Subcutaneous abdominal adipose tissue (tissue), 5 donors: ENCODE measurements around the gene TIMM44.

Source experiments
- H3K27ac ChIP-seq: one replicate; pipeline ENCODE4 v1.7.0; 2013; ENCODE audit warnings: low read depth, mild to moderate bottlenecking, inconsistent platforms, low read length, moderate library complexity
- H3K27me3 ChIP-seq, 5 donors: one replicate each; pipeline ENCODE4 v1.7.0; 2013; ENCODE audit warnings: low read length in 5 of 5, inconsistent platforms in 1 of 5; ENCODE audit not compliant: control insufficient read depth in 5 of 5, insufficient read depth in 4 of 5
- H3K36me3 ChIP-seq, 5 donors: one replicate each; pipeline ENCODE4 v1.7.0; 2013; ENCODE audit warnings: low read length in 5 of 5; ENCODE audit not compliant: control insufficient read depth in 5 of 5, insufficient read depth in 5 of 5
- H3K4me1 ChIP-seq, 5 donors: one replicate each; pipeline ENCODE4 v1.7.0; 2013; ENCODE audit warnings: low read length in 5 of 5, mild to moderate bottlenecking in 3 of 5, moderate library complexity in 1 of 5; ENCODE audit not compliant: control insufficient read depth in 5 of 5, insufficient read depth in 5 of 5
- H3K4me3 ChIP-seq, 5 donors: one replicate each; pipeline ENCODE4 v1.7.0; 2013; ENCODE audit warnings: low read length in 5 of 5, low read depth in 1 of 5
- H3K9ac ChIP-seq, 5 donors: one replicate each; pipeline ENCODE4 v1.7.0; 2013; ENCODE audit warnings: low read length in 5 of 5, mild to moderate bottlenecking in 4 of 5, moderate library complexity in 3 of 5
- H3K9me3 ChIP-seq, 5 donors: one replicate each; pipeline ENCODE4 v1.7.0; 2013; ENCODE audit warnings: low read length in 5 of 5; ENCODE audit not compliant: control insufficient read depth in 5 of 5
- donor health status: healthy.
- donor health status: healthy.
- donor health status: healthy.
- donor health status: healthy.
- donor health status: healthy.

Gene TIMM44

GRCh38 chr19:7943444-7944176 lies at the start of gene TIMM44:
Gene TIMM44 (minus strand): TSS chr19:7943666. CDS start chr19:7943651, 15 bp downstream.
- no peaks in the 10 kb centered on the region for H3K9me3 ChIP-seq

GRCh38 chr19:7992575-7992974 lies 49.1 kb upstream of the TIMM44 start:
- Histone ChIP-seq H3K9me3 (no peaks in the 10 kb centered on the region), H3K9ac (no peak overlapping the region), H3K4me3 (no peak overlapping the region), H3K27me3 (no peaks in the 10 kb centered on the region), H3K4me1 (peaks cover 0 to 18% (median 13%) of the 10 kb centered on the region in 5 donors), H3K27ac (no peak overlapping the region), H3K36me3 (peaks cover 5 to 46% (median 39%) of the 10 kb centered on the region in 5 donors)

More at GRCh38 chr19:7943444-7944176, at the start of gene TIMM44:
- Histone ChIP-seq H3K4me3 (peak within 1 kb of the TSS; percentile 74 to 92 (median 85)), H3K4me1 (peaks cover 7 to 27% (median 22%) of the 10 kb centered on the region in 5 donors), H3K36me3 (peaks cover 4 to 21% (median 18%) of the 10 kb centered on the region in 5 donors), H3K27ac (peak within 1 kb of the TSS; percentile 93), H3K27me3 (peaks cover 0 to 3% (median 0%) of the 10 kb centered on the region in 5 donors), H3K9ac (peak within 1 kb of the TSS; percentile 91 to 99 (median 93))

GRCh38 chr19:7989071-7989575 lies 45.7 kb upstream of the TIMM44 start:
- no peak overlapping the region for H3K9ac ChIP-seq
- H3K9me3 ChIP-seq = no peaks in the 10 kb centered on the region
- H3K27ac ChIP-seq = no peak overlapping the region
- H3K36me3 ChIP-seq = peaks cover 5 to 69% (median 59%) of the 10 kb centered on the region in 5 donors
- no peak overlapping the region for H3K4me3 ChIP-seq
- peaks cover 0 to 30% (median 26%) of the 10 kb centered on the region in 5 donors for H3K4me1 ChIP-seq
- H3K27me3 ChIP-seq = no peaks in the 10 kb centered on the region

- Histone ChIP-seq H3K4me3 (no peak overlapping the region), H3K27ac (no peak overlapping the region), H3K9ac (no peak overlapping the region), H3K9me3 (no peaks in the 10 kb centered on the region), H3K36me3 (peaks cover 5 to 78% (median 67%) of the 10 kb centered on the region in 5 donors), H3K4me1 (peaks cover 0 to 25% (median 21%) of the 10 kb centered on the region in 5 donors), H3K27me3 (no peaks in the 10 kb centered on the region)
Observed at GRCh38 chr19:7988307-7988706, 44.8 kb upstream of the TIMM44 start.

- Histone ChIP-seq H3K4me3 (no peak overlapping the region), H3K4me1 (peaks cover 0 to 33% (median 14%) of the 10 kb centered on the region in 5 donors), H3K27ac (no peak overlapping the region), H3K36me3 (peaks cover 5 to 82% (median 77%) of the 10 kb centered on the region in 5 donors), H3K9ac (no peak overlapping the region), H3K27me3 (no peaks in the 10 kb centered on the region), H3K9me3 (no peaks in the 10 kb centered on the region)
Observed at GRCh38 chr19:7987114-7987768, 43.8 kb upstream of the TIMM44 start.

- no peak overlapping the region for H3K9ac ChIP-seq
- no peaks in the 10 kb centered on the region for H3K9me3 ChIP-seq
- H3K4me1 ChIP-seq = peaks cover 0 to 40% (median 18%) of the 10 kb centered on the region in 5 donors
- no peak overlapping the region for H3K4me3 ChIP-seq
- H3K36me3 ChIP-seq = peaks cover 5 to 86% (median 83%) of the 10 kb centered on the region in 5 donors
- no peaks in the 10 kb centered on the region for H3K27me3 ChIP-seq
- H3K27ac ChIP-seq = peak overlapping the region; percentile 23
Observed at GRCh38 chr19:7986321-7987113, 43.1 kb upstream of the TIMM44 start.

- H3K9me3 ChIP-seq = no peaks in the 10 kb centered on the region
- H3K9ac ChIP-seq = no peak overlapping the region
- H3K4me1 ChIP-seq = peaks cover 0 to 40% (median 18%) of the 10 kb centered on the region in 5 donors
- H3K27me3 ChIP-seq = no peaks in the 10 kb centered on the region
- H3K27ac ChIP-seq = no peak overlapping the region
- H3K36me3 ChIP-seq = peaks cover 5 to 83% (median 79%) of the 10 kb centered on the region in 5 donors
- no peak overlapping the region for H3K4me3 ChIP-seq
Observed at GRCh38 chr19:7985481-7985911, 42.0 kb upstream of the TIMM44 start.

GRCh38 chr19:7983995-7984837 lies 40.8 kb upstream of the TIMM44 start:
- H3K9me3 ChIP-seq = no peaks in the 10 kb centered on the region
- no peak overlapping the region for H3K27ac ChIP-seq
- H3K9ac ChIP-seq = peak overlapping the region in 1 of 5 donors; percentile 19
- no peak overlapping the region for H3K4me3 ChIP-seq
- H3K4me1 ChIP-seq = peaks cover 0 to 40% (median 18%) of the 10 kb centered on the region in 5 donors
- H3K36me3 ChIP-seq = peaks cover under 1 to 83% (median 81%) of the 10 kb centered on the region in 5 donors
- H3K27me3 ChIP-seq = no peaks in the 10 kb centered on the region
